ENCODE measurements around the gene RABEP2.

GRCh38 chr16:28891964-28892890 lies 32.8 kb downstream of the RABEP2 start:
- no peak for TF ChIP-seq CTCF (IDR thresholded peaks at IDR 0.05)
- TF ChIP-seq ZFX (IDR thresholded peaks at IDR 0.05; ENCODE audit: borderline replicate concordance) = no peak
